ENCODE measurements around the gene EHD2. TPM values are rescaled to one million over a fixed set of nuclear protein-coding genes. Genes with fewer than 3 reads are reported as not detected.

Gene EHD2, protein sequence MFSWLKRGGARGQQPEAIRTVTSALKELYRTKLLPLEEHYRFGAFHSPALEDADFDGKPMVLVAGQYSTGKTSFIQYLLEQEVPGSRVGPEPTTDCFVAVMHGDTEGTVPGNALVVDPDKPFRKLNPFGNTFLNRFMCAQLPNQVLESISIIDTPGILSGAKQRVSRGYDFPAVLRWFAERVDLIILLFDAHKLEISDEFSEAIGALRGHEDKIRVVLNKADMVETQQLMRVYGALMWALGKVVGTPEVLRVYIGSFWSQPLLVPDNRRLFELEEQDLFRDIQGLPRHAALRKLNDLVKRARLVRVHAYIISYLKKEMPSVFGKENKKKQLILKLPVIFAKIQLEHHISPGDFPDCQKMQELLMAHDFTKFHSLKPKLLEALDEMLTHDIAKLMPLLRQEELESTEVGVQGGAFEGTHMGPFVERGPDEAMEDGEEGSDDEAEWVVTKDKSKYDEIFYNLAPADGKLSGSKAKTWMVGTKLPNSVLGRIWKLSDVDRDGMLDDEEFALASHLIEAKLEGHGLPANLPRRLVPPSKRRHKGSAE
- total RNA-seq (100 to 1,000 TPM; 177 to 190 TPM), polyA plus RNA-seq (10 to 100 TPM; 68.0 to 76.5 TPM)
- long read RNA-seq, donor 1, transcript EHD2-201 (6 exons, 3,585 nt) = major isoform, 35 of 43 reads
- long read RNA-seq, donor 1, partial matches to known transcripts = 8 of 43 reads
- long read RNA-seq, donor 1, other reads (novel, unspliced or antisense) = 0 of 43 reads
- long read RNA-seq, donor 2, transcript EHD2-201 (6 exons, 3,585 nt) = major isoform, 7 of 7 reads
- long read RNA-seq, donor 2, partial matches to known transcripts = 0 of 7 reads
- long read RNA-seq, donor 2, other reads (novel, unspliced or antisense) = 0 of 7 reads
- long read RNA-seq, donor 3, transcript EHD2-201 (6 exons, 3,585 nt) = major isoform, 21 of 26 reads
- long read RNA-seq, donor 3, partial matches to known transcripts = 5 of 26 reads
- long read RNA-seq, donor 3, other reads (novel, unspliced or antisense) = 0 of 26 reads
- long read RNA-seq, donor 4, transcript EHD2-201 (6 exons, 3,585 nt) = major isoform, 7 of 18 reads
- long read RNA-seq, donor 4, partial matches to known transcripts = 10 of 18 reads
- long read RNA-seq, donor 4, other reads (novel, unspliced or antisense) = 0 of 18 reads
- long read RNA-seq, donor 5, transcript EHD2-201 (6 exons, 3,585 nt) = major isoform, 31 of 46 reads
- long read RNA-seq, donor 5, partial matches to known transcripts = 14 of 46 reads
- long read RNA-seq, donor 5, other reads (novel, unspliced or antisense) = 0 of 46 reads

DNA sequence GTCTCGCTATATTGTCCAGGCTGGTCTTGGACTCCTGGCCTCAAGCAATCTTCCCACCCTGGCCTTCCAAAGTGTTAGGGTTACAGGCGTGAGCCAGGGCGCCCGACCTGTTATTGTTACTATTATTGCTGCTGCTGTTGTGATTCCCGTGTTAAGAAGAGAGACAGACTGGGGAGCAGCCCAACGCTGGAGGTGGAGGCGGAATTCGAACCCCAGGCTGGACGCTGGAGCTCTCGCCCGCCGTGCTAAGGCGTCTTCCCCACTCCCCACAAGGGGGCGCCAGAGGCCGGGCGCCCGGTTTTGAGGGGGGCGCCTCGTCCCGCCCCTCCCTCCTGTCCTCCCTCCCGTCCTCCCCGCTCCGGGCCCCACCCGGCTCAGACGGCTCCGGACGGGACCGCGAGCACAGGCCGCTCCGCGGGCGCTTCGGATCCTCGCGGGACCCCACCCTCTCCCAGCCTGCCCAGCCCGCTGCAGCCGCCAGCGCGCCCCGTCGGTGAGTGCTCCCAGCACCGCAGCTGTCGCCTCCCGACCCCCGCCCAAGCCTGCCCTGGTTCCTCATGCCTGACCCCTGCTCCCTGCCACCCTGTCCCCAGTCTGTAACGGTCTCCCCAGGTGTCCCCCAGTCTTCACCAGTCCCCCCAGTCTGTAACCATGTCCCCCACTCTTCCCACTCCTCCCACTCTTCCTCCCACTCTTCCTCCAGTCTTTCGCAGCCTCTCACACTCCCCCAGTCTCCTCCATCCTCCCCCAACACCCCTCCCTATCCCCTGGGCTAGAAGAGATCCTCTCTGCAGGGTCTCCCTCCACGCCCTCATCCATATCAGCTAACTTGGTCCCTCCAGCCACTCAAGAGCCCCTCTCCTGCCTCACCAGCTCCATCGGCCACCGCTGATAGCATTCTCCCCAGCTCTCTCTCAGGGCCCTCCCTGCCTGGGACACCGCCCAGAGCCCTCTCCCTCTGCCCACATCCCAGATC, at the start of gene EHD2:
Gene EHD2 (plus strand): TSS at position 377 of the 976 bp plus-strand sequence. CDS start 3,191 bp downstream, outside the sequence.
- TF ChIP-seq, protein P1, sequence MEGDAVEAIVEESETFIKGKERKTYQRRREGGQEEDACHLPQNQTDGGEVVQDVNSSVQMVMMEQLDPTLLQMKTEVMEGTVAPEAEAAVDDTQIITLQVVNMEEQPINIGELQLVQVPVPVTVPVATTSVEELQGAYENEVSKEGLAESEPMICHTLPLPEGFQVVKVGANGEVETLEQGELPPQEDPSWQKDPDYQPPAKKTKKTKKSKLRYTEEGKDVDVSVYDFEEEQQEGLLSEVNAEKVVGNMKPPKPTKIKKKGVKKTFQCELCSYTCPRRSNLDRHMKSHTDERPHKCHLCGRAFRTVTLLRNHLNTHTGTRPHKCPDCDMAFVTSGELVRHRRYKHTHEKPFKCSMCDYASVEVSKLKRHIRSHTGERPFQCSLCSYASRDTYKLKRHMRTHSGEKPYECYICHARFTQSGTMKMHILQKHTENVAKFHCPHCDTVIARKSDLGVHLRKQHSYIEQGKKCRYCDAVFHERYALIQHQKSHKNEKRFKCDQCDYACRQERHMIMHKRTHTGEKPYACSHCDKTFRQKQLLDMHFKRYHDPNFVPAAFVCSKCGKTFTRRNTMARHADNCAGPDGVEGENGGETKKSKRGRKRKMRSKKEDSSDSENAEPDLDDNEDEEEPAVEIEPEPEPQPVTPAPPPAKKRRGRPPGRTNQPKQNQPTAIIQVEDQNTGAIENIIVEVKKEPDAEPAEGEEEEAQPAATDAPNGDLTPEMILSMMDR (IDR thresholded peaks at IDR 0.05; ENCODE audit: control extremely low read depth, extremely low read depth) = peak; percentile 83
- Histone ChIP-seq H3K9me3 (ENCODE audit: control insufficient read depth in 4 of 4, insufficient read depth in 3 of 4, low read length in 3 of 4) (no peaks in the 10 kb centered on the region), H3K27me3 (ENCODE audit: control insufficient read depth in 3 of 3, insufficient read depth in 3 of 3, low read length in 2 of 3) (no peaks in the 10 kb centered on the region), H3K4me1 (ENCODE audit: control insufficient read depth in 5 of 5, insufficient read depth in 5 of 5, low read length in 5 of 5) (peaks cover 0 to 20% (median 14%) of the 10 kb centered on the region in 5 donors), H3K36me3 (ENCODE audit: control insufficient read depth in 4 of 4, insufficient read depth in 4 of 4, low read length in 4 of 4) (peaks cover 0 to 16% (median 10%) of the 10 kb centered on the region in 4 donors), H3K9ac (ENCODE audit: insufficient read depth in 1 of 2, low read length in 2 of 2) (peak within 1 kb of the TSS; percentile 73 to 83), H3K27ac (ENCODE audit: low read depth in 1 of 2, low read length in 1 of 2) (peak within 1 kb of the TSS; percentile 51 to 81), H3K4me3 (peak within 1 kb of the TSS; percentile 95)
- WGBS, 2 donors = 5 to 9% methylated on average over 39 to 52 of the region's 52 CpGs
- ATAC-seq (ENCODE audit: insufficient read depth, low FRiP score) (peak; percentile 88), DNase-seq (peak; percentile 82 to 87 (median 83))

- H3K36me3 ChIP-seq (ENCODE audit: control insufficient read depth in 4 of 4, insufficient read depth in 4 of 4, low read length in 4 of 4) = peaks cover 0 to 3% (median under 1%) of the 10 kb centered on the region in 4 donors
- H3K9me3 ChIP-seq (ENCODE audit: control insufficient read depth in 4 of 4, insufficient read depth in 3 of 4, low read length in 3 of 4) = no peaks in the 10 kb centered on the region
- DNase-seq (peak in 2 of 3 donors; percentile 38 to 61), ATAC-seq (ENCODE audit: insufficient read depth, low FRiP score) (no peak)
- TF ChIP-seq, protein P1 (IDR thresholded peaks at IDR 0.05; ENCODE audit: control extremely low read depth, extremely low read depth) = no peak
- 65 to 67% methylated on average over 3 of the region's 3 CpGs for WGBS, 2 donors
- no peak overlapping the region for H3K9ac ChIP-seq (ENCODE audit: insufficient read depth in 1 of 2, low read length in 2 of 2)
- peaks cover 10 to 34% (median 11%) of the 10 kb centered on the region in 5 donors for H3K4me1 ChIP-seq (ENCODE audit: control insufficient read depth in 5 of 5, insufficient read depth in 5 of 5, low read length in 5 of 5)
- H3K4me3 ChIP-seq = no peak overlapping the region
- H3K27ac ChIP-seq (ENCODE audit: low read depth in 1 of 2, low read length in 1 of 2) = peak overlapping the region; percentile 84 to 91
- no peaks in the 10 kb centered on the region for H3K27me3 ChIP-seq (ENCODE audit: control insufficient read depth in 3 of 3, insufficient read depth in 3 of 3, low read length in 2 of 3)
These were observed 49.7 kb upstream of the EHD2 start for GRCh38 chr19:47663435-47663910.

Data from lung (tissue), 16 donors.